NCI-H460 (cell line): ENCODE measurements around the gene WDFY2. TPM values are rescaled to one million over a fixed set of nuclear protein-coding genes. Genes with fewer than 3 reads are reported as not detected.

ENCODE experiments used
- DNase-seq: peaks from one replicate; pipeline ENCODE4 v3.0.0-alpha.2; 2016; ENCODE audit warnings: low read depth; ENCODE audit errors: extremely low read depth
- total RNA-seq: library from RNA; depleted of rRNA; stranded (reverse); fragments of >200 nt; shearing (Covaris generic); gene quantifications from 2 replicates; pipeline ENCODE4 v1.2.3, GENCODE V29; 2014

Gene WDFY2
- total RNA-seq, 1 experiment from 2014 or later: 10.8 TPM

GRCh38 chr13:51659276-51660127 is 75.2 kb downstream of the WDFY2 start:
- DNase-seq: no peak

- no peak for DNase-seq
Observed at GRCh38 chr13:51660813-51661212, 76.6 kb downstream of the WDFY2 start.

GRCh38 chr13:51663973-51664957 is 80.0 kb downstream of the WDFY2 start:
- DNase-seq: no peak

DNA sequence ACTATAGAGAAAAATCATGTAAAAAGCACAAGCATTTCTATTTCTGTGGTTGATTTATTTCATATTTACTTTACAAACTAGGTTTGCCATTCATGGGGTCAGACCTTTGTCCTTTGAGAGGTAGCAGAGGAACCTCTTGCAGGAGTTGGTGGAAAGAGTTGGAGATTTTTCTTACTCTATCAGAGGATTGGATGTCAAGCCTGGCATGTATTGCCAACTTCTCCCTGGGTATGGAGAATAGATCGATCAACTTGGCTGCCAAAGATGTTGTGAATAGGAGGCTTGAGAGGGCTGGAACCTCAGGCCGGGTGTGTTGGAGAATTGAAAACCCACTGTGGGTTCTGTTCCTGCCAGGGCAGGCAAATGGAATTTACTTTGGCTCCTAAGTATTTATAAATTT is 81.2 kb downstream of the WDFY2 start:
- no peak for DNase-seq

- no peak for DNase-seq
Observed at GRCh38 chr13:51666374-51666773, 82.1 kb downstream of the WDFY2 start.

GRCh38 chr13:51666839-51667238 is 82.6 kb downstream of the WDFY2 start:
- no peak for DNase-seq

DNA sequence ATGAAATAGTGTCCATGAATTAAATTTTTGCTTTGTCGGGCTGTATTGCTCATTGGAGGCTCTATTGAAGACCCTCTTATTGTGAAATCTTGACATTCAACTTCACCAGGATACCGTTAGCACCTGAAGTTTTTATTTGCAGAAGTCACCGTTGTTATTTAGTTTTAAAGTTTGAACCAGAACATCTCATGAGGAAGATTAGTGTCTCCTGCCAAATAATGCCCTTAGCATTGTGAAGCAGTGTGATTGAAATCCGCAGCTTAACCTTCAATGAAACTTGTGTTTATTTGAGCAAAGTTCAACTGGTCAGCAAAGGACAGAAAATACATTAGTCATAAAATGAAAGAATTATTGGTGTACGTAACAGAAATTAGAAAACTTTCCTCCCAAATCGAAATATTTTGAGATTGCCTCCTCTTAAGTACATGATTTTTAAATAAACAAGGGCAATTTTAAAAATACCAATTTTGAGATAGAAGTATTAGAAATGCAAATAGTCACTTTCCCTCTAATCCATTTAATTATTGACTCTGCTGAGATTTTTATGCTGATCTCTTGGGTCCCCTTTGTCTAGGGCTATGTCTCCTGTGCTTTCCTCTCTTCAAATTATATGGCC is 84.4 kb downstream of the WDFY2 start:
- no peak for DNase-seq

GRCh38 chr13:51673165-51673564 is 88.9 kb downstream of the WDFY2 start:
- no peak for DNase-seq

- no peak for DNase-seq
Observed at GRCh38 chr13:51674276-51674675, 90.0 kb downstream of the WDFY2 start.

DNA sequence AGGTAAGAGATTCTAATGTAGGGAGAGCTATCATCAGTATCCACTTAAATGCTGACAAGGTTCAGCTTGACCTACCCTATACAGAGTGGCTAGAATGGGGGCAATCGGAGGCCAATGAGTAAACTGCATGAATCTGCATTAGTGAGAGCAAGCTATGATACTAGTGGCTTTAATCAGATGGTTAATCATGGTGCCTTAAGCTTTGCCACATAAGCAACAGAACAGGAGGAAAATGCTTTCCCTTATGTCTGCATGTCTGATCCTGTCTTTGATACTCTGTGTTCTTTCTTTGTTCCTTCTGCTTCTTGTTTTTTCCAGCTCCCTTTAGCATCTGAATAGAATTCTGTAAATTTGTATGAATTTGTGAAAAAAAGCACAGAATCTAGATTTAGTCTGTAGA is 91.1 kb downstream of the WDFY2 start:
- DNase-seq: no peak

GRCh38 chr13:51675877-51676276 is 91.6 kb downstream of the WDFY2 start:
- no peak for DNase-seq

DNA sequence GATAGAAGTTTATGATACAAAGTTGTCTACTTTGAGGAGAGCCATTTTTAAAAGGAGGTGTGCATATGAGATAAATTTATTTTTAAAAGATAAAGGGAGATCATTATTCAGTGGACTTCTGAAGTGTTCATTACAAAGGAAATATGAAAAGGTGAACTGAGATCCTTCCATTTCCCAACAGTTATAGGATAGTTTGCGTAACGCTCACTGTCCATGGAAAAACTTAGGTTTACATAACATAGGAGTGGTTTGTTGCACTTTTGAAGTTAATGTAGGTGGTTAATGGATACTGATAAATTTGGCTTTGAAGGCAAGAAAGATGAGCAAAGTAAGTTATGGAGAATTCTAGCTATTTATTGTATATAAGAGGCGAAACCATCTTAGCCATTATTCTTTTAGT is 92.5 kb downstream of the WDFY2 start:
- DNase-seq: no peak

DNA sequence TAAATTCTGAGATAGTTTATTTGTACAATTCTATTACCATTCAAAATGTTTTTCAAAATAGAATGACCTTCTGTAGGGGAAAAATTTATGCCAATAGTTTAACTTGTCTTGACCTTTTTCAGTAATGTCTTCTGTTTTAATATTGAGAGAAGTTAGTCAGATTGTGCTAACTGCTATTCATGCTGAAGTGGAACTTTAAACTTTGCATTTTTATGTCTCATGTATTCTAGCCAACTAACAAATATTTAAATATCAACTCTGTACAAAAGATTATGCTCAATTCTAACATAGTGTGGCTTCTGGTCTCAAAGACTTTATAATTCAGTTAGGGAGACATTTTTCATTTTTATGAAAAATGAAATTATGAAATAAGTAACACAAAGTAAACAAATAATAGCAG is 94.2 kb downstream of the WDFY2 start:
- no peak for DNase-seq

- DNase-seq: no peak
Observed at GRCh38 chr13:51679616-51680015, 95.4 kb downstream of the WDFY2 start.

- peak; percentile 26 for DNase-seq
Observed at GRCh38 chr13:51681037-51681678, 96.9 kb downstream of the WDFY2 start.

DNA sequence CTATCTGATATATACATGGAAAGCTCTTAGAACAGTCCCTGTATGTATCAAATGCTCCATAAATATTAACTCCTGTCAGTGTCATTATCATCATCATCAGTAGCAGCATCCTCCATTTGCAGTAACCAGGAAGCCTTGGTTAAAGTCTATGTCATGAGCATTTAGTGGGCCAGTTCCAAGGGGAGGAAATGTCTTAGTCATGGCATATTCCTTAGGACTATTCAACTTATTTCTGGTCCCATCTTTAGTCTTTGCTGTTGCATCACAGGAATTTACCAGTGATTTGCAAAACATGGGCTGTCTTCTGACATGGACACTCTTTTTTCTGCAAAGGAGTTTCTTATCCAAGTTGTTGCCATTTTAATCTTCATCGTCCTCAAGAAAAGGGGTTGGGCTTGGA is 98.4 kb downstream of the WDFY2 start:
- no peak for DNase-seq

DNA sequence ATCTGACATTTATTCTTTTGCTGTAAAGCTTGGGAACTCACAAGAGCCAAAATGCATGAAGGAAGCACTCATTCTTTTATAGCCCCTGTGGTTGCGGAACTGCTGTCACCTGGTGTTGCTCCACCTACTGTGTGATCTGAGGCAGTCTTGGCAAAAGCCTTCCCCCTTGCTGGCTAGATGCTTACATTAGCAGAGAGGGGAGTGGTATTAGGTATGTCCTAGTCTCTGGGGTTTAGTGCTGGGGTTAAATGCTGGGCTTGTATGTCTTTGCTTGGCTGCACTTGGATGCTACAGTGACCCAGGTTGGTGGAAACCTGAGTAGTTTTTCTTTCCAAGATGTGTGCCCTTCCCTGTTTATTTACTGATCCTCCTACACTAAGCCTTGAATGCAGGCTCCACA is 99.3 kb downstream of the WDFY2 start:
- DNase-seq: no peak

- no peak for DNase-seq
Observed at GRCh38 chr13:51684076-51684475, 99.8 kb downstream of the WDFY2 start.

- DNase-seq: no peak
Observed at GRCh38 chr13:51687947-51688714, 103.9 kb downstream of the WDFY2 start.
